Kidney (tissue), 14 donors: ENCODE results near the gene SLC28A1. TPM values are rescaled to one million over a fixed set of nuclear protein-coding genes. Genes with fewer than 3 reads are reported as not detected.

ENCODE experiments used
- DNase-seq, 5 donors: peaks; one replicate each; pipeline ENCODE4 v3.0.0-alpha.2; 2013 to 2020
- FAIRE-seq: peaks from 2 replicates; lab custom pipeline; 2012; peaks lifted over from hg19 to GRCh38; lab: Jason Lieb, UNC
- H3K27ac ChIP-seq, 2 donors: one replicate each; pipeline ENCODE4 v1.7.0; 2013; ENCODE audit warnings: low read depth in 2 of 2, low read length in 2 of 2, inconsistent platforms in 1 of 2
- H3K27me3 ChIP-seq: one replicate; pipeline ENCODE4 v1.7.1; 2013; ENCODE audit warnings: low read length, inconsistent platforms; ENCODE audit not compliant: control insufficient read depth, insufficient read depth
- H3K36me3 ChIP-seq, 3 donors: one replicate each; pipeline versions ENCODE4 v1.7.0 to v1.7.1; 2013; ENCODE audit warnings: low read length in 3 of 3, control low read depth in 1 of 3, inconsistent platforms in 1 of 3; ENCODE audit not compliant: insufficient read depth in 3 of 3, control insufficient read depth in 2 of 3
- H3K4me1 ChIP-seq, 3 donors: one replicate each; pipeline versions ENCODE4 v1.7.0 to v1.7.1; 2013; ENCODE audit warnings: low read length in 3 of 3, inconsistent platforms in 1 of 3, low read depth in 1 of 3; ENCODE audit not compliant: control insufficient read depth in 2 of 3, insufficient read depth in 2 of 3
- H3K4me3 ChIP-seq, 3 donors: one replicate each; pipeline versions ENCODE4 v1.7.0 to v1.8.1; 2013; ENCODE audit warnings: low read length in 3 of 3, control low read depth in 1 of 3, inconsistent platforms in 1 of 3
- H3K9ac ChIP-seq, 3 donors: one replicate each; pipeline versions ENCODE4 v1.7.0 to v1.7.1; 2013; ENCODE audit warnings: low read length in 3 of 3, control low read depth in 1 of 3, inconsistent platforms in 1 of 3
- H3K9me3 ChIP-seq, 3 donors: one replicate each; pipeline versions ENCODE4 v1.7.0 to v1.7.1; 2013; ENCODE audit warnings: low read length in 3 of 3, control low read depth in 1 of 3, inconsistent platforms in 1 of 3; ENCODE audit not compliant: control insufficient read depth in 2 of 3, insufficient read depth in 1 of 3
- CTCF ChIP-seq: IDR thresholded peaks from 3 replicates; pipeline ENCODE4 v1.5.1; 2012; ENCODE audit warnings: mild to moderate bottlenecking, moderate library complexity, borderline replicate concordance; ENCODE audit not compliant: insufficient read depth; ENCODE audit errors: extremely low read depth
- intact Hi-C: fragments of 100-400 bp; cut with DNase I; formaldehyde crosslinking; loops from one replicate; pipeline ENCODE4 v1.11.1; 2022
- polyA plus RNA-seq: library from polyadenylated mRNA; stranded (reverse); fragments of 350-450 nt; fragmentation: Illumina TruSeq; extraction: RNeasy Lipid Tissue Mini Kit (QIAGEN cat#74804); gene quantifications from one replicate; pipeline ENCODE4 v1.2.3, GENCODE V29; 2014; ENCODE audit warnings: low read depth, low replicate concordance; ENCODE audit not compliant: insufficient read depth
- total RNA-seq: library from RNA; stranded (reverse); fragmentation: NEBNext Ultra II Directional; extraction: Animal tissue kit (Norgen Biotek cat#: 25700); gene quantifications from one replicate; pipeline ENCODE4 v1.2.1, GENCODE V29; 2021
- donor health status: control.
- donor health status: control.
- donor health status: control.
- donor health status: control.
- donor health status: control.
- donor health status: DM: yes; HTN: yes; CAD: no.
- donor health status: Normal renal cell carcinoma (clear cell type).

SLC28A1 gene
- total and polyA plus RNA-seq, 2 donors from 2014 or later: 12.8 to 51.2 TPM

GRCh38 chr15:84946772-84947489, 62.5 kb downstream of the SLC28A1 start:
- Histone ChIP-seq H3K9me3 (no peaks in the 10 kb centered on the region), H3K4me3 (no peak overlapping the region), H3K36me3 (no peaks in the 10 kb centered on the region), H3K27me3 (no peaks in the 10 kb centered on the region), H3K27ac (no peak overlapping the region), H3K9ac (no peak overlapping the region), H3K4me1 (peaks cover 0 to 2% (median 0%) of the 10 kb centered on the region in 3 donors)
- TF ChIP-seq CTCF: no peak
- no peak for DNase-seq
- intact Hi-C loops: no loop called here
- FAIRE-seq: no peak

- Histone ChIP-seq H3K27ac (peak overlapping the region in 1 of 2 donors; percentile 33), H3K36me3 (no peaks in the 10 kb centered on the region), H3K9ac (no peak overlapping the region), H3K27me3 (no peaks in the 10 kb centered on the region), H3K9me3 (no peaks in the 10 kb centered on the region), H3K4me3 (no peak overlapping the region), H3K4me1 (peaks cover 0 to 2% (median 0%) of the 10 kb centered on the region in 3 donors)
- intact Hi-C loops: no loop called here
- no peak for FAIRE-seq
- TF ChIP-seq CTCF: no peak
- DNase-seq: peak in 1 of 5 donors; percentile 46
These were observed 63.7 kb downstream of the SLC28A1 start for GRCh38 chr15:84947947-84948830.

- Histone ChIP-seq H3K27me3 (no peaks in the 10 kb centered on the region), H3K36me3 (no peaks in the 10 kb centered on the region), H3K4me3 (no peak overlapping the region), H3K9me3 (no peaks in the 10 kb centered on the region), H3K27ac (no peak overlapping the region), H3K4me1 (peaks cover 0 to 2% (median 0%) of the 10 kb centered on the region in 3 donors), H3K9ac (no peak overlapping the region)
- intact Hi-C loops: no loop called here
- FAIRE-seq: no peak
- DNase-seq: no peak
- TF ChIP-seq CTCF: no peak
These were observed 64.6 kb downstream of the SLC28A1 start for GRCh38 chr15:84949043-84949442.
